HG03175 (cell line): ENCODE results near the gene NCDN.

Experiments
- ATAC-seq: cut with Tn5 transposase; IDR thresholded peaks from one replicate; pipeline ENCODE4 v1.9.1; 2021; ENCODE audit warnings: mild to moderate bottlenecking, moderate library complexity; ENCODE audit not compliant: unreplicated experiment

Gene NCDN

DNA sequence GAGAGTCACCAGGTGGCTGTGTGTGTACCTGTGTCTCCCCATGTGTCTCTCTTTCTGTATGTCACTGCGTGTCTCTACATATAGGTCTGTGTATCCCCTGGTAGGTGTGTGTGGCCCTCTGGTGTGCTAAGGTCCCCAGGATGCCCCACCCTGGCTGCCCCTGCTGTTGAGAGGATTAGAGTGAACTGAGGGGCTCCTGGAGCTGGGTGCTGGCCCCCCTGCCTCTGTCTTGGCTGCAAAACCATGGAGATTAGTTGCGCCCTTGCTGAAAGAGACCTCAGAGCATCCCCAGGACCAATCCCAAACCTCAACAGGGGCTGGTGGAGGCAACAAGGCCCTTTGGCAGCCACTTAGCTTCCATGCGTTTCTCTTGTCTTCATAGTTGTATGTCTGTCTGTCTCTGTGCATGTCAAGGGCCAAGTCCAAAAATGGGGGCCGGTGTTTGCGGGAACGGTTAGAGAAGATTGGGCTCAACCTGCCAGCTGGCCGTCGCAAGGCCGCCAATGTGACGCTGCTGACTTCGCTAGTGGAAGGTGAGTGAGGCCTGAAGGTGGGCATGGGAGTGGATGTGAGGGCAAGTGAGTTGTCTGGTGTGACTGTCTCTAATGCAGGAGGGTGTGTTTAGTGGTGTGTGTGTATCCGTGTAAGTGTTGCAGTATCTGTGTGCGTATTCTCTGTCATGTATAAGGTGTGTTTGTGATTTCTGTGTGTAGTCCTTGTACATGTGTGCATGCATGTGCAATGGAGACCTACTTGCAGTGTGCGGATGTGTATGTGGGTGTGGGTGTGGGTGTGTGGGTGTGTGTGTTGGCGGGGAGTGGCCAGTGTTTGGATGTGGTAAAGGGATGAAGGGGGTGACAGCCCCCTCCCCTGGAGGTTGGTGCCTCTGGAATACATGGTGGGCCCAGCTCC, 32.2 kb downstream of the NCDN start:
- ATAC-seq = no peak

DNA sequence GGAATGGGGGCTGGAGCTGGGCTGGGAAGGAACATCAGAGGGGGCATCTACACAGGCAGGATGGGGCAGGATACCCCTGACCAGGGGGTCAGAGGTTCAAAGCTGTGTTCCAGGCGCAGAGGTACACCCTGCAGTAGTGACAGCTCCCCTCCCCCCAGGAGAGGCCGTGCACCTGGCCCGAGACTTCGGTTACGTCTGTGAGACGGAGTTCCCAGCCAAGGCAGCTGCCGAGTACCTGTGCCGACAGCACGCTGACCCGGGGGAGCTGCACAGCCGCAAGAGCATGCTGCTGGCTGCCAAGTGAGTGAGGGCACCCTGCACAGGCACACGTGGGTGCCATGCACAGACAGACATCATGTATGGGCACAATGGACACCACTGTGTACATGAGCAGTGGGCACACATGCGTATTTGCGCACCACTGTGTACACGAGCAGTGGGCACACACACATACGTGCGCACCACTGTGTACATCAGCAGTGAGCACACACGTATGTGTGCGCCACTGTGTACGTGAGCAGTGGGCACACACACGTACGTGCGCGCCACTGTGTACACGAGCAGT, 33.0 kb downstream of the NCDN start:
- ATAC-seq = no peak

DNA sequence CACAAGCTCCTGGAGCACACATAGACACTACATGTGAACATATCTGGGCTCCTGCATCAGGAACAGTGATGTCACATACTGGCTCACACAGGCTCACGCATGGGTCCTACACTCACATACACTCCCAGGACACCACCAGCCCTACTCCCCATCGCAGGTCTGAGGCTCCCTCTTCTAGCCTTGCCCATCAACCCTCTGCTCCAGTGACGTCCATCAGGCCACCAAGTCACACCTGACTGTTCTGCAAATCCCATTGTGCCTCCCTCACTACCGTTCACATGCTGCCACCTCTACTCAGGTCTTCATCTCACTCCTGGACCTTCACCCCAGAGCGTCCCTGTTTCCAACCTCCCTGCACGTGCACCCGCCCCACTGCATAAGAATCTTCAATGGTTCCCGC, 33.6 kb downstream of the NCDN start:
- no peak for ATAC-seq

DNA sequence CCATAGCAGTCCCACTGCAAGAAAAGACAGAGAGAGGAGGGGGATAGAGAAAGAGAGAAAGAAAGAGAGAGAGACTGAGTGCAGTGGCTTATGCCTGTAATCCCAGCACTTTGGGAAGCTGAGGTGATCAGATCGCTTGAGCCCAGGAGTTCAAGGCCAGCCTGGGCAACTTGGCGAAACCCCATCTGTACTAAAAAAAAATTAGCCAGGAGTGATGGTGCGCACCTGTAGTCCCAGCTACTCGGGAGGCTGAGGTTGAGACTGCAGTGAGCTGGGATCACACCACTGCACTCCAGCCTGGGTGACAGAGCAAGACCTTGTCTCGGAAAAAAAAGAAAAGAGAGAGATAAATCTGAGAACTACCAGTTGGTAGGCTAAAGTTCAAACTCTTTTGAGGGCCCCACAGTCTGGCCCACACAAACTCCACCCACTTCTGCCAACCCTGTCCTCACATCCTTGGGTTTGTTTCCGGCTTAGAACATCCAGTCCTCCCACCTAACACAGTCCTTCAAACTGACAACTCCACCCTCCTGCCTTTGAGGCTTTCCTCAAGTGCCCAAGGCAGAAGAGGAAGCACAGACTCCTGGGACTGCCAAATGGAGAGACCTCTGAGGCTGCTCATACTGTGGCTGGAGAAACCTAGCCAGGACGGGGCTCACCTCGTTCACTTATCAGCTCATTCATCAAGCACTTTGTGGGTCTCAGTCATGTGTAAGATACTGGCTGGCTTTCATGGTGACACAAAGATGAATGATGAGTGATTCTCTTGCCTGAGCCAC, 35.6 kb downstream of the NCDN start:
- ATAC-seq = no peak

DNA sequence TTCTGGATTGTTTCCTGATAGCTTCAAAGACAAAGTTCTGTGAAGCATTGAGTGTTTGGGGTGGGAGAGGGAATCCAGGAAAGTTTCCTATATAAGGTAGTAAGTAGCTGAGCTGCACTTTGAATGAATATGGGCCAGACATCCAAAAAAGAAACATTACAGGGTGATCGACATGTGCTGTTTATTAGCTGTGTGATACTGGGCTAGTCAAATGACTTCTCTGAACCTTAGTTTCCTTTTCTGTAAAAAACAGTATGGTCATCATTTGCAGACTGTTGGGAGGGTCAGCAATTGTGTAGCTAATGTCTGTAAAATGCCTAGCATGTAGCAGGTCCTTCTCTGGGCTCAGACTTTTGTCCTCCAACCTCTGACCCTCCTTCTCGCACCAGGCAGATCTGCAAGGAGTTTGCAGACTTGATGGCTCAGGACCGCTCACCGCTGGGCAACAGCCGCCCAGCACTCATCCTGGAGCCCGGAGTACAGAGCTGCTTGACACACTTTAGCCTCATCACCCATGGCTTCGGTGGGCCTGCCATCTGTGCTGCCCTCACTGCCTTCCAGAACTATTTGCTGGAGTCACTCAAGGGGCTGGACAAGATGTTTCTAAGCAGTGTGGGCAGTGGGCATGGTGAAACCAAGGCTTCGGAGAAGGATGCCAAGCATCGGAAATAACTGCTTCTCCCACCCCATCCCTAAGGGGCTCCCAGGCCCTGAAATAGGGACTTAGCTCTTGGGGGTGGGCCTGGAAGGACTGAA, 36.6 kb downstream of the NCDN start:
- ATAC-seq = no peak

DNA sequence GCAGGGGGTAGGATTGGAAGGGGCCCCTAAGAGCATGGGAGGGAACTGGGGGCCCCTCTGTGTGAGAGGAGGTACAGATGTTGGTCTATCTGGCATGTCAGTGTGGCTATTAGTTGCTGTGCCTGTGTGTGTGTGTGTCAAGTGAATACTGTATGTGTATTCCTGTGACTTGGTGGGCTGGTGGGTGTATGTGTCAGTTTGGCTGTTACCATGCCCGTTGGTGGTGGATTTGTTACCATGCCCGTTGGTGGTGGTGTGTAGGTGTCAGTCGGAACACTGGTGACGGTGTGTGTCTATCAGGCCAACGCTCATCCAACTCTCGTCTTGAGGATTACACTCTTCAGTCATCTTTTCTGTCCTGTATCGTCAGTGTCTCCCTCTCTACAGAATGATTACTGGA, 38.1 kb downstream of the NCDN start:
- ATAC-seq = no peak

DNA sequence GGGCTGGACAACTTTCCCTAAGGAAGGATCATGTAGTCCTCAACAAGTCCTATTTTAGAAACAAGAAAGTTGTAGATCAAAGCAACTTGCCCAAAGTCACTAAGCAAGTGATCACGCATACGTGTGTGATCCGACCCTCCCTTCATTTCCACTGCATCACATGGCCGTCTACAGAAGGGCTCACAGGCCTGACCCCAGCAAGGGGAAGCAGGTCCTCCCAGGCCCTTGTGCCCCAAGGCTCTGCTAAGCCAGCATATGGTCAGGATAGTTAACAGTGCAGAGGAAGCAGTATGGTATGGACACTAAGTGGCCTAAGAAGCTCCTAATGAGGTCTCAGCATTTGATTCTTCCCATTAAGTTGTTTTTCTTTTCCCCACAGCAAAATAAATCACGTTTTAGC, 40.3 kb downstream of the NCDN start:
- no peak for ATAC-seq

DNA sequence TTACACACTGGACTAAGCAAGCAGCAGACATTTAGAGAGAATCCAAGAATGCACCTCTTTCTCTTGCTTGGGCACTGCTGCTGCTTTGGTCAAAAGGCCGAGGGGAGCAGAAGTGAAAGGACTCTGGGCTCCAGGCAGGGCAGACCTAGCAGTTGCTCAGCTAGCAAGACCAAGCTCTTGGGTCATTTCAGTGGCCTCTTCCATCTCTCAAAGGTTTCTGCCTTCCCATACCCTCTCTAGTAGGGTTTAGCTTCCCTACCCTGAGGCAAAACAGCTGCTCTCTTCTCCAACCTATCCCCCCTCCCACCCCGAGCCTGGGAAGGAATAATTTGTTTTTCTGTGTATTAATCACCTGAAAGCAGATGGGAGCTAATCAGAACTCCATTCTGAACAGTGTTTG, 41.3 kb downstream of the NCDN start:
- no peak for ATAC-seq

DNA sequence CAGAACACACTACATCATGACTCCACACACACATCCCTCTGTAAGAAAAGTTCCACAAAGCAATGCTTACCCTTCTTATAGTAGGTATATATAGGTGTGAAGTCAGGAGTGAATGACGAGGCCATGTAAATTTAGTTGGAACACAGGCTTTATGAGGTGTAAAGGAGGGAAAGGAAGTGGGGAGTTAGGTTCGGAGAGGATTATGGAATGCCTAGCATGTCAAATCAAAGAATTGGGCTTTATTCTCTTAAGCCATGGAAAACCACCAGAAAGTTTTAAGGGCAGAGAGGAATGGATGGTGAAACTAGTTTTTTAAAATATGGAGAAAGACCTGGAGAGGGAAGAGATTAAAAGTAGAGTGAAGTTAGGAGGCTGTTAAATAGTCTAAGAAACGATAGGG, 41.8 kb downstream of the NCDN start:
- ATAC-seq = no peak

DNA sequence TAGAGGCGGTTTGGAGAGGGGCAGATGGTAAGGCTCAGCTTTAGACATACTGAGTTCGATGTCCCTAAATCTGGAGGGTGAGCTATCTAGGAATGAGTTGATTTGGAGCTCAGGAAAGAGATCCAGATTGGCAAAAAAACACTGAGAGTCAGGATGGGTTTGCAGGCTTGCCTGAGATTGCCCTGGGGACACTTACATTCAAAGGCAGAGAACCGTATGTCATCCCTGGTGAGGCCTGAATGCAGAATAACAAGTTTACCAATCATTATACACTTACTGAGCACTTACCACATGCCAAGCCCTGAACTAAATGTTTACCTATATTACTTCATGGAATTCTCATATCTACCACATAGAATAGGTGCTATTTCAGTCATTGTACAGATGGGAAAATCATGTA, 43.0 kb downstream of the NCDN start:
- no peak for ATAC-seq

DNA sequence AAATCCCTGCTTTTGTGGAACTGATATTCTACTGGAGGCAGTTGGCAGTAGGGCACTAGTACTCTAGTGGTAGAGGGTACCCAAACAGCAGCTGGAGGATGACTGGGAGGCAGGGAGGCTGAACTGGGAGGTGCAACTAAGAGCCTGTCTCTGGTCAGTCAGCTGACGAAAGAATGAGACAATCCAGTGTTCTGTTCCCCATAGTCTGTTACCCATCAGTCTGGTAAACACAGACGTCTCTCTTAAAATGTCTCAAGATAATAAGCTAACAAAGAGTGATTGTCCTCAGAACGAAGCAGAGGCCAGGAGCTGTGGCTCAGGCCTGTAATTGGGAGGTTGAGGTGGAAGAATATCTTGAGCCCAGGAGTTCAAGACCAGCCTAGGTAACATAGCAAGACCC, 45.9 kb downstream of the NCDN start:
- ATAC-seq = no peak

DNA sequence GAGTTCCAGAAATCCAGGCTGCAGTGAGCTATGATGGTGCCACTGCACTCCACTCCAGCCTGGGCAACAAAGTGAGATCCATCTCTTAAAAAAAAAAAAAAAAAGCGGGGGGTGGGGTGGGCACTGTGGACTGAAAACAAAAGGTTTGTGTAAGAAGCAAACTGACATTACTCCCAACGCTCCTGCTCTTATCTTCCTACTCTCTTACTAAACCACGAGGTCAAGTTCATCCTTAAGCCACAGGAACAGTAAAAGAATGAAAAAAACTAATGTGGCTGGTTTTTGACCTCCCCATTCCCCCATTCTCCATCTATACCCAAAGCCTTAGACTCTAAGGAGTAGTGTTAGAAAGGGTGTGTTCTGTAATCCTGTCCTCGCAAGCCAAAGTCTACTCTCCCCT, 46.3 kb downstream of the NCDN start:
- ATAC-seq = no peak

DNA sequence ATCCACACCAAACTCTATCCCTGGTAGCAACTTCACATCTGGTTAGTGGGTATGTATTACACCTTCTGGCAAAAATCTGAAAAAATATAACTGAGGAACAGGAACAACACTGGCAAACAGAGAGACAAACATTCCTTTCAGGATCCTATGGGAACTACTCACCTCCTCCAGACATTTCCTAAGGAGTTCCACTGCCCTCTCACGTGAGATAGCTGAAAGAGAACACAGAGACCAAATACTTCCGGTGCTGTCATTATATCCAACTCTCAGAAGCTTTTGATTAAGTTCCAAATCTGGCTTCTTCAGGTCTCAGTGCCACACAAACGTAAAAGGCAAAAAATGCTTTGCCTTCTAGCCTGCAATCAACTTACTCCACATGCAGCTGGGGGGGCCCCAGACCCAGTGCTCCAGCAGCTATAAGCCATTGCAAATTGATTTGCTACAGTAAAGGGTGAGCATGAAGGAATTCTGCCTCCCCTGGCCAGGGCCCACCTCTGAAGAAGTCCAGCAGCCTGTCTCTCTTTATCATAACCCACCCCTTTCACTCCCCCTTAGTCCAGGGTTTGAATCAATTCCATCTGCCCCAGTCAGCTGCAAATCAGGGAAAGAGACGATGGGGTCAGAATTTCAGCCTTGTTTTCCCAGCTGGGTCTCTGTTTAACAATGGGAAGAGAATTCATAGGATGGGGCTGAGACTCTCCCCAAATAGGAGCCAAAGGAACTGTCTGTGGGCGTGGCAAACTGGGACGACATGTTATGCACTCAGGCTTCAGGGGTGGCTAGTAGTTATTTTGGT, 47.7 kb downstream of the NCDN start:
- ATAC-seq = no peak

DNA sequence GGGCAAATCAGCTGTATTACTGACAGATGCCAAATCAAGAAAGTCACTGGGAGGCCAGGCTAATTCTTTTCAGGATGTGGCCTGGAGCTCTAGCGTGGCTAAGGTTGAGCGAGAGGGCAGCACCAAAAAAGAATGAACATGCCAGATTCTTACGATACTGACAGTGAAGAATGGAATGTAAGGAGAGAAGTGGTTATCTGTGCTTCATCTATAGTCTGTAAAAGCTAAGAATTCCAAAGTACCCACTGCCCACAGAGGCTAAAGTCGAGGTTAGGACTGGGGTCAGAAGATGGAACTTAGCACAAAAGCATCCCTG, 48.2 kb downstream of the NCDN start:
- no peak for ATAC-seq

DNA sequence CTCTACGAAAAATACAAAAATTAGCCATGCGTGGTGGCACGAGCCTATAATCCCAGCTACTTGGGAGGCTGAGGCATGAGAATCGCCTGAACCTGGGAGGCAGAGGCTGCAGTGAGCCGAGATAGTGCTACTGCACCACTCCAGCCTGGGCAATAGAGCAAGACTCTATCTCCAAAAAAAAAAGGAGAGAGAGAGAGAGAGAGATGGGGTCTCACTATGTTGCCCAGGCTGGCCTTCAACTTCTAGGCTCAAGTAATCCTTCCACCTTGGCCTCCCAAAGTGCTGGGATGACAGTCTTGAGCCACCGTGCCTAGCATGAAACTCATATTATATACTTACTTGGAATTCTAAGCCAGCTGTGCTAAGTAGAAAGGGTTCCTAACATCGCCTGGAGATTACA, 54.1 kb downstream of the NCDN start:
- ATAC-seq = no peak

DNA sequence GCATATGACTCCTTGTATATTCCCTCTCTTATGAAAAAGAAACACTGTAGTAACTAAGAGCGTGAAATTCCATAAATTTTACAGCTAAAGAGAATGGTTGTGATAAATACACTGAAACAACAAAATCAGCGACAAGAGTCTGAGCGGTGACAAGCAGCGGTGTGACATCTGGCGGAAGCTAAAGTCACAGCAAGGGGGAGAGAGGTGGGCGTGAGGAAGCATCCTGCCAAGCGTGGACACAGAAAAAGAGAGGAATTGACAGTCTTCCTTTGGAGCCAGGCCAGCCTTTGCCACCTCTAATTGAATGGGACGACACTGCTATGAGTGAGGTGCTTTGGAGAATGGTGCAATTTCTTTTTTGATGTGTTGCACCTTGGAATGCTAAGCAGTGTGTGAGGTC, 57.8 kb downstream of the NCDN start:
- no peak for ATAC-seq
